Suprapubic skin (tissue), 3 donors: ENCODE results near the gene CNOT2.

Source experiments
- CTCF ChIP-seq, 2 donors: fragments of 200-600 bp in 1 of 2; fragments of 450-650 bp in 1 of 2; sonication (generic) in 1 of 2; IDR thresholded peaks; one replicate each; pipeline ENCODE4 v1.5.1; 2016 to 2019; ENCODE audit warnings: antibody characterized with exemption in 2 of 2, mild to moderate bottlenecking in 1 of 2, moderate library complexity in 1 of 2
- POLR2AphosphoS5 ChIP-seq, 3 donors: sonication (generic); formaldehyde crosslinking; IDR thresholded peaks; one replicate each; pipeline ENCODE4 v1.6.1; 2017; ENCODE audit warnings: antibody characterized with exemption in 3 of 3

GRCh38 chr12:70283232-70283631 lies 40.0 kb downstream of the CNOT2 start:
- TF ChIP-seq CTCF (IDR thresholded peaks at IDR 0.05) (no peak), POLR2AphosphoS5 (IDR thresholded peaks at IDR 0.05) (no peak)
